Gastrocnemius medialis (tissue), 4 donors: Measurements from ENCODE around the gene SEC22C.
"Not testable (repeated sequence)": the region's sequence is repeated elsewhere in the genome, so short reads cannot be mapped to it uniquely, and the experiment has no call there.

Experiments
- CTCF ChIP-seq, 5 experiments: fragments of 450-650 bp in 3 of 5; fragments of 200-600 bp in 2 of 5; sonication (generic) in 2 of 5; IDR thresholded peaks in 4 of 5; conservative IDR thresholded peaks in 1 of 5; 1 replicate in 4 of 5; 2 replicates in 1 of 5; pipeline ENCODE4 v1.5.1; 2016 to 2019; ENCODE audit warnings: antibody characterized with exemption in 5 of 5, mild to moderate bottlenecking in 3 of 5, moderate library complexity in 3 of 5
- POLR2A ChIP-seq, 2 donors: fragments of 450-650 bp; IDR thresholded peaks; one replicate each; pipeline ENCODE4 v1.6.1; 2017; ENCODE audit warnings: antibody characterized with exemption in 2 of 2, mild to moderate bottlenecking in 2 of 2, moderate library complexity in 2 of 2

GRCh38 chr3:42597098-42597497 is 15.3 kb upstream of the SEC22C start:
- TF ChIP-seq CTCF (IDR thresholded peaks at IDR 0.05 in 4 of 5, conservative IDR thresholded peaks at IDR 0.05 in 1 of 5); POLR2A (IDR thresholded peaks at IDR 0.05): not testable (repeated sequence)
